ENCODE measurements around the gene TCF12.

The TCF12 gene

GRCh38 chr15:57185507-57186074 lies 267.1 kb downstream of the TCF12 start:
- no peak for DNase-seq

GRCh38 chr15:57189466-57189865 lies 271.0 kb downstream of the TCF12 start:
- DNase-seq = no peak

GRCh38 chr15:57190208-57190607 lies 271.8 kb downstream of the TCF12 start:
- no peak for DNase-seq

GRCh38 chr15:57193161-57193560 lies 274.7 kb downstream of the TCF12 start:
- no peak for DNase-seq

- DNase-seq = no peak
Measured at GRCh38 chr15:57195326-57195725, 276.9 kb downstream of the TCF12 start.

GRCh38 chr15:57196865-57197264 lies 278.4 kb downstream of the TCF12 start:
- DNase-seq = no peak

GRCh38 chr15:57198131-57198530 lies 279.7 kb downstream of the TCF12 start:
- no peak for DNase-seq

- no peak for DNase-seq
Measured at GRCh38 chr15:57198654-57199291, 280.3 kb downstream of the TCF12 start.

- no peak for DNase-seq
Measured at GRCh38 chr15:57201578-57201977, 283.1 kb downstream of the TCF12 start.

GRCh38 chr15:57203906-57204305 lies 285.5 kb downstream of the TCF12 start:
- DNase-seq = no peak

- no peak for DNase-seq
Measured at GRCh38 chr15:57205027-57205855, 286.8 kb downstream of the TCF12 start.

- no peak for DNase-seq
Measured at GRCh38 chr15:57205996-57206395, 287.6 kb downstream of the TCF12 start.

- peak in 1 of 2 donors; percentile 35 for DNase-seq
Measured at GRCh38 chr15:57213862-57214261, 295.4 kb downstream of the TCF12 start.

GRCh38 chr15:57215326-57215725 lies 296.9 kb downstream of the TCF12 start:
- no peak for DNase-seq

GRCh38 chr15:57215881-57216280 lies 297.4 kb downstream of the TCF12 start:
- no peak for DNase-seq

- DNase-seq = no peak
Measured at GRCh38 chr15:57216288-57216687, 297.8 kb downstream of the TCF12 start.

- DNase-seq = no peak
Measured at GRCh38 chr15:57217778-57218598, 299.5 kb downstream of the TCF12 start.

GRCh38 chr15:57218826-57219576 lies 300.6 kb downstream of the TCF12 start:
- no peak for DNase-seq

GRCh38 chr15:57220205-57220604 lies 301.8 kb downstream of the TCF12 start:
- no peak for DNase-seq

- no peak for DNase-seq
Measured at GRCh38 chr15:57221134-57221533, 302.7 kb downstream of the TCF12 start.

- no peak for DNase-seq
Measured at GRCh38 chr15:57223345-57223744, 304.9 kb downstream of the TCF12 start.

GRCh38 chr15:57223887-57224286 lies 305.4 kb downstream of the TCF12 start:
- DNase-seq = no peak

All from CD4-positive, alpha-beta T cell treated with Interferon alpha-2 for 1 hour (primary cell).